ENCODE results near the gene BBS10.

Gene BBS10

GRCh38 chr12:76311796-76312195, 36.4 kb downstream of the BBS10 start:
- TF ChIP-seq MYC (IDR thresholded peaks at IDR 0.05; ENCODE audit: low read depth, low read length) (no peak), MAX (IDR thresholded peaks at IDR 0.05; ENCODE audit: low read depth, low read length) (no peak), POLR2A (IDR thresholded peaks at IDR 0.05; ENCODE audit: extremely low read depth, insufficient read length) (no peak), CTCF (IDR thresholded peaks at IDR 0.05; ENCODE audit: low read depth, low read length) (no peak)
- no peak for DNase-seq (ENCODE audit: low read depth)
- no peak overlapping the region for H3K4me3 ChIP-seq (ENCODE audit: low read depth, low read length)

- no peak overlapping the region for H3K4me3 ChIP-seq (ENCODE audit: low read depth, low read length)
- no peak for TF ChIP-seq POLR2A (IDR thresholded peaks at IDR 0.05; ENCODE audit: extremely low read depth, insufficient read length)
- TF ChIP-seq MYC (IDR thresholded peaks at IDR 0.05; ENCODE audit: low read depth, low read length) = no peak
- no peak for TF ChIP-seq CTCF (IDR thresholded peaks at IDR 0.05; ENCODE audit: low read depth, low read length)
- TF ChIP-seq MAX (IDR thresholded peaks at IDR 0.05; ENCODE audit: low read depth, low read length) = no peak
- no peak for DNase-seq (ENCODE audit: low read depth)
Observed at GRCh38 chr12:76310110-76310509, 38.1 kb downstream of the BBS10 start.

GRCh38 chr12:76308866-76309265, 39.3 kb downstream of the BBS10 start:
- TF ChIP-seq CTCF (IDR thresholded peaks at IDR 0.05; ENCODE audit: low read depth, low read length) (no peak), MYC (IDR thresholded peaks at IDR 0.05; ENCODE audit: low read depth, low read length) (no peak), POLR2A (IDR thresholded peaks at IDR 0.05; ENCODE audit: extremely low read depth, insufficient read length) (no peak), MAX (IDR thresholded peaks at IDR 0.05; ENCODE audit: low read depth, low read length) (no peak)
- DNase-seq (ENCODE audit: low read depth) = no peak
- no peak overlapping the region for H3K4me3 ChIP-seq (ENCODE audit: low read depth, low read length)

- H3K4me3 ChIP-seq (ENCODE audit: low read depth, low read length) = no peak overlapping the region
- DNase-seq (ENCODE audit: low read depth) = no peak
- TF ChIP-seq CTCF (IDR thresholded peaks at IDR 0.05; ENCODE audit: low read depth, low read length) (no peak), MAX (IDR thresholded peaks at IDR 0.05; ENCODE audit: low read depth, low read length) (no peak), POLR2A (IDR thresholded peaks at IDR 0.05; ENCODE audit: extremely low read depth, insufficient read length) (no peak), MYC (IDR thresholded peaks at IDR 0.05; ENCODE audit: low read depth, low read length) (no peak)
Observed at GRCh38 chr12:76307083-76307482, 41.1 kb downstream of the BBS10 start.

- no peak overlapping the region for H3K4me3 ChIP-seq (ENCODE audit: low read depth, low read length)
- TF ChIP-seq CTCF (IDR thresholded peaks at IDR 0.05; ENCODE audit: low read depth, low read length) (no peak), MYC (IDR thresholded peaks at IDR 0.05; ENCODE audit: low read depth, low read length) (no peak), POLR2A (IDR thresholded peaks at IDR 0.05; ENCODE audit: extremely low read depth, insufficient read length) (no peak)
- peak; percentile 62 for DNase-seq (ENCODE audit: low read depth)
Observed at GRCh38 chr12:76303989-76304460, 44.2 kb downstream of the BBS10 start.

- no peak for TF ChIP-seq CTCF (IDR thresholded peaks at IDR 0.05; ENCODE audit: low read depth, low read length)
- no peak for TF ChIP-seq MYC (IDR thresholded peaks at IDR 0.05; ENCODE audit: low read depth, low read length)
- TF ChIP-seq MAX (IDR thresholded peaks at IDR 0.05; ENCODE audit: low read depth, low read length) = no peak
- TF ChIP-seq POLR2A (IDR thresholded peaks at IDR 0.05; ENCODE audit: extremely low read depth, insufficient read length) = no peak
- DNase-seq (ENCODE audit: low read depth) = no peak
- no peak overlapping the region for H3K4me3 ChIP-seq (ENCODE audit: low read depth, low read length)
Observed at GRCh38 chr12:76303365-76303764, 44.9 kb downstream of the BBS10 start.

All from NB4 (cell line).